Mucosa of descending colon (tissue), 3 donors: ENCODE data around the gene IRAG1. TPM values are rescaled to one million over a fixed set of nuclear protein-coding genes. Genes with fewer than 3 reads are reported as not detected.
A peak's percentile ranks its signal among the peaks of the same experiment; 100 is the strongest.

Experiments
- ATAC-seq: fragments of 200-7000 bp; cut with Tn5 transposase; one replicate; pipeline ENCODE4 v1.9.1; 2020; ENCODE audit warnings: mild to moderate bottlenecking, moderate library complexity
- DNase-seq, 3 donors: peaks; one replicate each; pipeline ENCODE4 v3.0.0-alpha.2; 2020
- H3K36me3 ChIP-seq: fragments of 200-600 bp; one replicate; pipeline ENCODE4 v1.8.0; 2021; ENCODE audit warnings: low read depth, mild to moderate bottlenecking
- H3K4me1 ChIP-seq: fragments of 200-600 bp; one replicate; pipeline ENCODE4 v1.8.0; 2021; ENCODE audit warnings: low read depth, mild to moderate bottlenecking
- H3K4me3 ChIP-seq: fragments of 200-600 bp; one replicate; pipeline ENCODE4 v1.8.0; 2021; ENCODE audit warnings: mild to moderate bottlenecking
- H3K9me3 ChIP-seq: fragments of 200-600 bp; one replicate; pipeline ENCODE4 v1.8.0; 2021; ENCODE audit warnings: mild to moderate bottlenecking
- CTCF ChIP-seq: fragments of 200-600 bp; IDR thresholded peaks from one replicate; pipeline ENCODE4 v1.8.0; 2022; ENCODE audit warnings: antibody characterized with exemption, mild to moderate bottlenecking
- intact Hi-C, 2 donors: fragments of 100-400 bp; cut with DNase I in 1 of 2; cut with micrococcal nuclease in 1 of 2; formaldehyde crosslinking; loops; one replicate each; pipeline versions ENCODE4 v1.11.0 to v1.11.1; 2022; cut with DNase I, micrococcal nuclease
- total RNA-seq, 3 donors: library from RNA; stranded (reverse); fragmentation: NEBNext Ultra II Directional in 2 of 3; extraction: Animal tissue kit (Norgen Biotek cat#: 25700) in 2 of 3; gene quantifications; one replicate each; pipeline versions ENCODE4 v1.2.1 to v1.2.4, GENCODE V29; 2021 to 2023
- donor health status: DM: no; HTN: no; CAD: no; lungs with moderate emphysema.
- donor health status: DM: no; HTN: no; CAD: no.
- donor health status: DM: no; HTN: yes; CAD: no.

Gene IRAG1
- total RNA-seq, 3 donors from 2014 or later, result 7.5 to 134 (median 15.4) TPM

- no peak for ATAC-seq
- Histone ChIP-seq H3K4me1 (no peaks in the 10 kb centered on the region), H3K4me3 (no peak overlapping the region), H3K9me3 (no peaks in the 10 kb centered on the region), H3K36me3 (no peaks in the 10 kb centered on the region)
- intact Hi-C loops, result no loop called here
- TF ChIP-seq CTCF, result no peak
- no peak for DNase-seq
Measured at GRCh38 chr11:10679644-10680043, 13.9 kb downstream of the IRAG1 start.

- no peaks in the 10 kb centered on the region for H3K9me3 ChIP-seq
- ATAC-seq (no peak), DNase-seq (no peak)
- intact Hi-C loops, result no loop called here
- no peaks in the 10 kb centered on the region for H3K36me3 ChIP-seq
- no peak for TF ChIP-seq CTCF
- H3K4me3 ChIP-seq, result no peak overlapping the region
- no peaks in the 10 kb centered on the region for H3K4me1 ChIP-seq
Measured at GRCh38 chr11:10678101-10678500, 15.5 kb downstream of the IRAG1 start.

- no peaks in the 10 kb centered on the region for H3K9me3 ChIP-seq
- no peaks in the 10 kb centered on the region for H3K4me1 ChIP-seq
- intact Hi-C loops, result no loop called here
- no peaks in the 10 kb centered on the region for H3K36me3 ChIP-seq
- H3K4me3 ChIP-seq, result no peak overlapping the region
- TF ChIP-seq CTCF, result no peak
- DNase-seq (no peak), ATAC-seq (no peak)
Measured at GRCh38 chr11:10676919-10677318, 16.6 kb downstream of the IRAG1 start.

- H3K9me3 ChIP-seq, result no peaks in the 10 kb centered on the region
- DNase-seq, result no peak
- H3K4me3 ChIP-seq, result no peak overlapping the region
- intact Hi-C loops, result no loop called here
- H3K36me3 ChIP-seq, result no peaks in the 10 kb centered on the region
- ATAC-seq, result peak; percentile 40
- no peaks in the 10 kb centered on the region for H3K4me1 ChIP-seq
- no peak for TF ChIP-seq CTCF
Measured at GRCh38 chr11:10674911-10675440, 18.6 kb downstream of the IRAG1 start.

- DNase-seq, result no peak
- no peaks in the 10 kb centered on the region for H3K4me1 ChIP-seq
- H3K4me3 ChIP-seq, result no peak overlapping the region
- H3K9me3 ChIP-seq, result no peaks in the 10 kb centered on the region
- peak; percentile 21 for ATAC-seq
- no peak for TF ChIP-seq CTCF
- no peaks in the 10 kb centered on the region for H3K36me3 ChIP-seq
- intact Hi-C loops, result no loop called here
Measured at GRCh38 chr11:10674440-10674855, 19.1 kb downstream of the IRAG1 start.

GRCh38 chr11:10673501-10674062, 20.0 kb downstream of the IRAG1 start:
- Histone ChIP-seq H3K4me1 (no peaks in the 10 kb centered on the region), H3K4me3 (no peak overlapping the region), H3K9me3 (no peaks in the 10 kb centered on the region), H3K36me3 (no peaks in the 10 kb centered on the region)
- no peak for ATAC-seq
- no peak for TF ChIP-seq CTCF
- no peak for DNase-seq
- intact Hi-C loops, result no loop called here
